IMR-90 (cell line): ENCODE measurements around the gene ARPC4. TPM values are rescaled to one million over a fixed set of nuclear protein-coding genes. Genes with fewer than 3 reads are reported as not detected.

Source experiments
- ATAC-seq: fragments of 200-7000 bp; cut with Tn5 transposase; 2 replicates; pipeline ENCODE4 v1.9.1; 2020; ENCODE audit warnings: low read depth, mild to moderate bottlenecking, moderate library complexity
- BruUV-seq: library from RNA; stranded (reverse); fragments of 400-500 nt; replicated peaks from 2 replicates; lab custom pipeline; 2021; lab: Mats Ljungman, UMichigan
- CTCF ChIA-PET: fragments of 300-600 bp; formaldehyde crosslinking; extraction: SDS; loops from one replicate; lab custom pipeline; 2021; ENCODE audit warnings: antibody characterized with exemption; lab: Yijun Ruan, JAX
- POLR2A ChIA-PET: fragments of 300-600 bp; sonication (Branson Sonifier 250); formaldehyde crosslinking; loops from one replicate; lab custom pipeline; 2022; ENCODE audit warnings: antibody characterized with exemption; ENCODE audit not compliant: unreplicated experiment; lab: Charles Lee
- DNase-seq: peaks from one replicate; pipeline ENCODE4 v3.0.0; 2013
- H2AFZ ChIP-seq: replicated peaks from 2 replicates; pipeline ENCODE3; 2013; ENCODE audit warnings: low read length, mild to moderate bottlenecking; ENCODE audit not compliant: poor library complexity
- H2AK5ac ChIP-seq: 2 replicates; pipeline ENCODE4 v1.6.1; 2013; ENCODE audit warnings: low read depth, low read length, inconsistent platforms
- H2AK9ac ChIP-seq: replicated peaks from 2 replicates; pipeline ENCODE3; 2013; ENCODE audit warnings: mild to moderate bottlenecking, low read depth, low read length, moderate library complexity; ENCODE audit not compliant: poor library complexity
- H2BK120ac ChIP-seq: 2 replicates; pipeline ENCODE4 v1.6.1; 2013; ENCODE audit warnings: low read depth, low read length, inconsistent platforms
- H2BK15ac ChIP-seq: 3 replicates; pipeline ENCODE4 v1.6.1; 2013; ENCODE audit warnings: low read depth, low read length, inconsistent platforms
- H2BK20ac ChIP-seq: 2 replicates; pipeline ENCODE4 v1.6.1; 2013; ENCODE audit warnings: low read depth, mild to moderate bottlenecking, inconsistent platforms, low read length, moderate library complexity
- H2BK5ac ChIP-seq: 2 replicates; pipeline ENCODE4 v1.6.1; 2013; ENCODE audit warnings: mild to moderate bottlenecking, low read depth, low read length, inconsistent platforms; ENCODE audit not compliant: poor library complexity, severe bottlenecking
- H3K14ac ChIP-seq: replicated peaks from 2 replicates; pipeline ENCODE4 v1.6.1; 2013; ENCODE audit warnings: low read depth, low read length, inconsistent platforms
- H3K18ac ChIP-seq: 2 replicates; pipeline ENCODE4 v1.6.1; 2013; ENCODE audit warnings: low read depth, low read length, control low read depth
- H3K23ac ChIP-seq: 2 replicates; pipeline ENCODE4 v1.6.1; 2013; ENCODE audit warnings: low read depth, low read length, inconsistent platforms
- H3K27ac ChIP-seq: 2 replicates; pipeline ENCODE4 v1.5.1; 2013; ENCODE audit warnings: mild to moderate bottlenecking, control low read depth, low read length; ENCODE audit not compliant: insufficient read depth
- H3K27me3 ChIP-seq: 2 replicates; pipeline ENCODE4 v1.6.1; 2013; ENCODE audit warnings: low read length; ENCODE audit not compliant: control insufficient read depth, insufficient read depth
- H3K36me3 ChIP-seq: 2 replicates; pipeline ENCODE4 v1.6.1; 2013; ENCODE audit warnings: low read length, mixed read lengths; ENCODE audit not compliant: control insufficient read depth, insufficient read depth
- H3K4ac ChIP-seq: 2 replicates; pipeline ENCODE4 v1.6.1; 2013; ENCODE audit warnings: low read depth, low read length, inconsistent platforms
- H3K4me1 ChIP-seq: 2 replicates; pipeline ENCODE4 v1.6.1; 2013; ENCODE audit warnings: low read length, mixed read lengths; ENCODE audit not compliant: control insufficient read depth, insufficient read depth
- H3K4me2 ChIP-seq: 2 replicates; pipeline ENCODE4 v1.6.1; 2013; ENCODE audit warnings: low read depth, mild to moderate bottlenecking, control low read depth, low read length, moderate library complexity
- H3K4me3 ChIP-seq: 2 replicates; pipeline ENCODE4 v1.5.1; 2013; ENCODE audit warnings: low read depth, mild to moderate bottlenecking, control low read depth, low read length, moderate library complexity; ENCODE audit not compliant: insufficient read depth
- H3K56ac ChIP-seq: 2 replicates; pipeline ENCODE4 v1.6.1; 2013; ENCODE audit warnings: low read length, inconsistent platforms; ENCODE audit not compliant: insufficient read depth; ENCODE audit errors: extremely low read depth
- H3K79me1 ChIP-seq, 2 experiments: 2 replicates each; pipeline ENCODE4 v1.6.1; 2013; ENCODE audit warnings: low read length in 2 of 2, inconsistent platforms in 1 of 2, low read depth in 1 of 2
- H3K9ac ChIP-seq: 2 replicates; pipeline ENCODE4 v1.6.1; 2013; ENCODE audit warnings: low read depth, low read length, control low read depth
- H3K9me1 ChIP-seq: 2 replicates; pipeline ENCODE4 v1.6.1; 2013; ENCODE audit warnings: low read length, inconsistent platforms; ENCODE audit not compliant: insufficient read depth
- H3K9me3 ChIP-seq: 2 replicates; pipeline ENCODE4 v1.6.1; 2013; ENCODE audit warnings: low read length; ENCODE audit not compliant: control insufficient read depth, insufficient read depth
- H4K20me1 ChIP-seq: 2 replicates; pipeline ENCODE4 v1.6.1; 2013; ENCODE audit warnings: low read length, inconsistent platforms; ENCODE audit not compliant: insufficient read depth
- H4K5ac ChIP-seq: 2 replicates; pipeline ENCODE4 v1.6.1; 2013; ENCODE audit warnings: mild to moderate bottlenecking, low read depth, low read length, control low read depth
- H4K8ac ChIP-seq, 2 experiments: 2 replicates each; pipeline ENCODE4 v1.6.1; 2013; ENCODE audit warnings: low read depth in 2 of 2, low read length in 2 of 2, control low read depth in 1 of 2, inconsistent platforms in 1 of 2
- H4K91ac ChIP-seq: 2 replicates; pipeline ENCODE4 v1.6.1; 2013; ENCODE audit warnings: low read depth, low read length, inconsistent platforms; ENCODE audit not compliant: insufficient read depth
- ELK1 ChIP-seq: fragments of 150-350 bp; IDR thresholded peaks from 2 replicates; pipeline ENCODE4 v1.6.1; 2016; ENCODE audit warnings: low read depth, mild to moderate bottlenecking, low read length, moderate library complexity, borderline replicate concordance
- MAFK ChIP-seq: IDR thresholded peaks from 2 replicates; pipeline ENCODE4 v1.6.1; 2012; ENCODE audit warnings: low read depth, low read length, improper control_type of control experiment
- RCOR1 ChIP-seq: IDR thresholded peaks from 2 replicates; pipeline ENCODE4 v1.6.1; 2012; ENCODE audit warnings: mild to moderate bottlenecking, low read length, improper control_type of control experiment; ENCODE audit not compliant: insufficient replicate concordance
- WGBS, 2 experiments: methylation state at CpG; one replicate each; pipeline versions ENCODE4 v1.1.5 to v1.1.7; 2013; ENCODE audit warnings: missing lambda C conversion rate in 2 of 2; ENCODE audit not compliant: insufficient read length in 1 of 2; ENCODE audit errors: extremely low coverage in 2 of 2; 5-methylcytosine and 5-hydroxymethylcytosine counted together
- dilution Hi-C: fragments of 300-500 bp; cut with HindIII; formaldehyde crosslinking; loops from one replicate; pipeline ENCODE4 v1.14.3; 2018; ENCODE audit warnings: low sequenced_read_pairs; ENCODE audit not compliant: unreplicated experiment
- in situ Hi-C: fragments of 300-500 bp; cut with MboI; formaldehyde crosslinking; loops from 3 replicates; pipeline ENCODE4 v1.14.3; 2019; ENCODE audit warnings: low sequenced_read_pairs, inconsistent platforms, mixed read lengths
- intact Hi-C: fragments of 100-400 bp; cut with micrococcal nuclease; formaldehyde crosslinking; loops from 2 replicates; pipeline ENCODE4 v1.10.0; 2022
- polyA plus RNA-seq, 3 experiments: library from polyadenylated mRNA; depleted of rRNA; stranded (reverse); fragments of >200 nt; gene quantifications; 2 replicates each; pipeline ENCODE4 v1.2.3, GENCODE V29; 2012; ENCODE audit warnings: low replicate concordance in 1 of 3
- total RNA-seq: library from RNA; depleted of rRNA; stranded (reverse); fragments of >200 nt; gene quantifications from 2 replicates; pipeline ENCODE4 v1.2.3, GENCODE V29; 2012

The ARPC4 gene
- total and polyA plus RNA-seq, 2 of the 4 experiments (the other 2 are of a cell fraction) = 188 to 383 TPM

- Histone ChIP-seq H3K9ac (peak overlapping the region; percentile 51), H3K4me3 (peak overlapping the region; percentile 38), H2BK15ac (no peak overlapping the region), H4K8ac (peak overlapping the region; percentile 70 to 80), H2BK5ac (peak overlapping the region; percentile 59), H3K4me2 (peak overlapping the region; percentile 48), H4K91ac (peak overlapping the region; percentile 73), H3K27me3 (no peaks in the 10 kb centered on the region), H3K36me3 (peaks cover 41% of the 10 kb centered on the region), H3K27ac (peak overlapping the region; percentile 74), H3K79me1 (peaks cover 17 to 42% of the 10 kb centered on the region in 2 experiments), H3K4me1 (peaks cover 20% of the 10 kb centered on the region), H4K20me1 (no peaks in the 10 kb centered on the region), H3K9me3 (no peaks in the 10 kb centered on the region), H3K4ac (peak overlapping the region; percentile 74), H2BK120ac (peak overlapping the region; percentile 45), H4K5ac (peak overlapping the region; percentile 73), H2AK5ac (peak overlapping the region; percentile 59), H2BK20ac (0 out of 2 replicates have a peak overlapping the region, but pooled peaks have one; percentile 3), H3K56ac (peak overlapping the region; percentile 60; the same call in 1 of the 2 replicates), H3K9me1 (peaks cover 17% of the 10 kb centered on the region), H2AK9ac (peak overlapping the region; percentile 91), H3K23ac (peak overlapping the region; percentile 83), H2AFZ (peak overlapping the region; percentile 99), H3K14ac (peak overlapping the region; percentile 65), H3K18ac (peak overlapping the region; percentile 5; the same call in 1 of the 2 replicates)
- dilution Hi-C loops (no loop called here), intact Hi-C loops (loop anchor here (1.0 kb wide), 1 partner anchor 18 kb away; the partner anchor contains the start of gene BRPF1), in situ Hi-C loops (no loop called here)
- DNase-seq (no peak), ATAC-seq (peak; percentile 18)
- WGBS, 2 experiments = 2% methylated on average over 12 of the region's 19 CpGs; no CpG with 5 or more reads in 1 of the 2 experiments
- CTCF ChIA-PET = interaction anchor here (1.9 kb wide), 1 partner anchor 33 kb away, joined by 4 read pairs; no protein-coding TSS in a partner anchor
- TF ChIP-seq MAFK = no peak
- TF ChIP-seq ELK1 = no peak
- TF ChIP-seq RCOR1 = no peak
- POLR2A ChIA-PET = interaction anchor here (1.6 kb wide), 1 partner anchor 17 kb away, joined by 5 read pairs; no protein-coding TSS in a partner anchor
- BruUV-seq = no TSS peak
Observed at GRCh38 chr3:9749296-9749644, 43.6 kb upstream of the ARPC4 start.
